Testis (tissue), 2 donors: ENCODE data around the gene HOMER3.

ENCODE experiments used
- POLR2A ChIP-seq: fragments of 450-650 bp; IDR thresholded peaks from one replicate; pipeline ENCODE4 v1.6.1; 2017; ENCODE audit warnings: antibody characterized with exemption, mild to moderate bottlenecking, moderate library complexity
- TF ChIP-seq, protein P1 (sequence below), 3 experiments: fragments of 450-650 bp in 2 of 3; fragments of 200-600 bp in 1 of 3; sonication (generic) in 1 of 3; IDR thresholded peaks; one replicate each; pipeline ENCODE4 v1.5.1; 2016 to 2019; ENCODE audit warnings: antibody characterized with exemption in 3 of 3, mild to moderate bottlenecking in 2 of 3, moderate library complexity in 1 of 3

- TF ChIP-seq, protein P1, sequence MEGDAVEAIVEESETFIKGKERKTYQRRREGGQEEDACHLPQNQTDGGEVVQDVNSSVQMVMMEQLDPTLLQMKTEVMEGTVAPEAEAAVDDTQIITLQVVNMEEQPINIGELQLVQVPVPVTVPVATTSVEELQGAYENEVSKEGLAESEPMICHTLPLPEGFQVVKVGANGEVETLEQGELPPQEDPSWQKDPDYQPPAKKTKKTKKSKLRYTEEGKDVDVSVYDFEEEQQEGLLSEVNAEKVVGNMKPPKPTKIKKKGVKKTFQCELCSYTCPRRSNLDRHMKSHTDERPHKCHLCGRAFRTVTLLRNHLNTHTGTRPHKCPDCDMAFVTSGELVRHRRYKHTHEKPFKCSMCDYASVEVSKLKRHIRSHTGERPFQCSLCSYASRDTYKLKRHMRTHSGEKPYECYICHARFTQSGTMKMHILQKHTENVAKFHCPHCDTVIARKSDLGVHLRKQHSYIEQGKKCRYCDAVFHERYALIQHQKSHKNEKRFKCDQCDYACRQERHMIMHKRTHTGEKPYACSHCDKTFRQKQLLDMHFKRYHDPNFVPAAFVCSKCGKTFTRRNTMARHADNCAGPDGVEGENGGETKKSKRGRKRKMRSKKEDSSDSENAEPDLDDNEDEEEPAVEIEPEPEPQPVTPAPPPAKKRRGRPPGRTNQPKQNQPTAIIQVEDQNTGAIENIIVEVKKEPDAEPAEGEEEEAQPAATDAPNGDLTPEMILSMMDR (IDR thresholded peaks at IDR 0.05) = no peak
- no peak for TF ChIP-seq POLR2A
Measured at GRCh38 chr19:18912933-18913332, 28.1 kb downstream of the HOMER3 start.
